MM.1S (cell line): ENCODE results near the gene ETNK1.

ENCODE experiments used
- EZH2phosphoT487 ChIP-seq: fragments of 300-600 bp; sonication (generic); IDR thresholded peaks from 2 replicates; pipeline ENCODE4 v1.6.1; 2018; ENCODE audit warnings: antibody characterized with exemption, low read length
- TF ChIP-seq, protein P1 (sequence below): fragments of 300-600 bp; sonication (generic); IDR thresholded peaks from 2 replicates; pipeline ENCODE4 v1.5.1; 2016; ENCODE audit warnings: antibody characterized with exemption, low read length, mixed read lengths

DNA sequence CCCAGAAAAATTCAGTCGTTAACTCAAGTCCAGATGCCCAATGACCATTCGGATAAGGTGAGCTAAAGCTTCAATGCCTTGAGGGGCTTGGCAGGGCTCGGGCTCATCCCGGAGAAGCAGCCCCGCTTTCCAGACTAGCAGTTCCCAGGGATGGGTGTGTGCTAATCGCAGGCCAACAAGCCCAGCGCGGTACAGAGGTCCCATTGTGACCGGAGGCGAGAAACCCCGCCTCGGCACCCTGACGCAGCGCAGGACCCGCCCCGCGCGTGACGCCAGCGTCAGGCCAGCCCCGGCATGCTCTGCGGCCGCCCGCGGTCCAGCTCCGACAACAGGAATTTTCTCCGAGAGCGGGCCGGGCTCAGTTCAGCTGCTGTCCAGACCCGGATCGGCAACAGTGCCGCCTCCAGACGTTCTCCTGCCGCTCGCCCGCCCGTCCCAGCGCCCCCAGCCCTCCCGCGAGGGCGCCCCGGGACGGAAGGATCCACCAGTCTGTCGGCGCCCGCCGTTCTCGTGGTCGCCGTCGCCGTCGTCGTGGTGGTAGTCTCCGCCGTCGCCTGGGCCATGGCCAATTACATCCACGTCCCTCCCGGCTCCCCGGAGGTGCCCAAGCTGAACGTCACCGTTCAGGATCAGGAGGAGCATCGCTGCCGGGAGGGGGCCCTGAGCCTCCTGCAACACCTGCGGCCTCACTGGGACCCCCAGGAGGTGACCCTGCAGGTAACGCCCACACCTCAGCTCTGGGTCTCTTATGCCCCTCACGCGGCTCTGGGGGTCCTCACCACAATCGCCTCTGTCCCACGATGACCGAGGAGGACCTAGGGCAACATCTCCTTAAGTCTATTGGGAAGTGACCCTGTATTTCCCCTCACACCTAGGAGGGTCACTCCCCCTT, at the start of gene ETNK1:
- TF ChIP-seq, protein P1, sequence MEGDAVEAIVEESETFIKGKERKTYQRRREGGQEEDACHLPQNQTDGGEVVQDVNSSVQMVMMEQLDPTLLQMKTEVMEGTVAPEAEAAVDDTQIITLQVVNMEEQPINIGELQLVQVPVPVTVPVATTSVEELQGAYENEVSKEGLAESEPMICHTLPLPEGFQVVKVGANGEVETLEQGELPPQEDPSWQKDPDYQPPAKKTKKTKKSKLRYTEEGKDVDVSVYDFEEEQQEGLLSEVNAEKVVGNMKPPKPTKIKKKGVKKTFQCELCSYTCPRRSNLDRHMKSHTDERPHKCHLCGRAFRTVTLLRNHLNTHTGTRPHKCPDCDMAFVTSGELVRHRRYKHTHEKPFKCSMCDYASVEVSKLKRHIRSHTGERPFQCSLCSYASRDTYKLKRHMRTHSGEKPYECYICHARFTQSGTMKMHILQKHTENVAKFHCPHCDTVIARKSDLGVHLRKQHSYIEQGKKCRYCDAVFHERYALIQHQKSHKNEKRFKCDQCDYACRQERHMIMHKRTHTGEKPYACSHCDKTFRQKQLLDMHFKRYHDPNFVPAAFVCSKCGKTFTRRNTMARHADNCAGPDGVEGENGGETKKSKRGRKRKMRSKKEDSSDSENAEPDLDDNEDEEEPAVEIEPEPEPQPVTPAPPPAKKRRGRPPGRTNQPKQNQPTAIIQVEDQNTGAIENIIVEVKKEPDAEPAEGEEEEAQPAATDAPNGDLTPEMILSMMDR: no peak
- no peak for TF ChIP-seq EZH2phosphoT487
